Keratinocyte (primary cell): ENCODE results near the gene ATP8A2.

Experiments used
- CTCF ChIP-seq, 3 experiments: IDR thresholded peaks in 1 of 3; conservative IDR thresholded peaks in 1 of 3; optimal IDR thresholded peaks in 1 of 3; 2 replicates in 2 of 3; 3 replicates in 1 of 3; pipeline versions ENCODE3 to v1.5.1; 2011; ENCODE audit warnings: low read length in 3 of 3, mild to moderate bottlenecking in 3 of 3, moderate library complexity in 2 of 3, control low read depth in 1 of 3, inconsistent platforms in 1 of 3; ENCODE audit not compliant: insufficient read depth in 2 of 3; ENCODE audit errors: extremely low read depth in 1 of 3
- EZH2 ChIP-seq: IDR thresholded peaks from one replicate; pipeline ENCODE4 v1.6.1; 2012; ENCODE audit warnings: inconsistent platforms, mild to moderate bottlenecking, low read length, moderate library complexity

GRCh38 chr13:25581351-25581750, 209.6 kb downstream of the ATP8A2 start:
- no peak for TF ChIP-seq CTCF (optimal IDR thresholded peaks at IDR 0.05 in 1 of 3, IDR thresholded peaks at IDR 0.05 in 1 of 3, conservative IDR thresholded peaks at IDR 0.05 in 1 of 3; ENCODE audit: extremely low read depth in 1 of 3, insufficient read depth in 2 of 3, low read length in 3 of 3)
- no peak for TF ChIP-seq EZH2
